NB4 (cell line): ENCODE measurements around the gene CISD3.
A peak's percentile ranks its signal among the peaks of the same experiment; 100 is the strongest.

Experiments used
- DNase-seq: peaks from one replicate; pipeline ENCODE4 v3.0.0; 2010; ENCODE audit warnings: low read depth
- H3K4me3 ChIP-seq: one replicate; pipeline ENCODE4 v1.5.1; 2011; ENCODE audit warnings: mild to moderate bottlenecking, low read depth, low read length, moderate library complexity
- MYC ChIP-seq: IDR thresholded peaks from 2 replicates; pipeline ENCODE4 v1.6.1; 2011; ENCODE audit warnings: low read depth, low read length
- POLR2A ChIP-seq: IDR thresholded peaks from 2 replicates; pipeline ENCODE4 v1.6.1; 2011; ENCODE audit warnings: mild to moderate bottlenecking; ENCODE audit not compliant: insufficient read length; ENCODE audit errors: extremely low read depth
- TF ChIP-seq, protein P1 (sequence below): IDR thresholded peaks from 2 replicates; pipeline ENCODE4 v1.6.1; 2011; ENCODE audit warnings: low read depth, low read length
- TF ChIP-seq, protein P2 (sequence below): IDR thresholded peaks from one replicate; pipeline ENCODE4 v1.5.1; 2012; ENCODE audit warnings: low read depth, low read length

CISD3 gene, protein sequence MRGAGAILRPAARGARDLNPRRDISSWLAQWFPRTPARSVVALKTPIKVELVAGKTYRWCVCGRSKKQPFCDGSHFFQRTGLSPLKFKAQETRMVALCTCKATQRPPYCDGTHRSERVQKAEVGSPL

DNA sequence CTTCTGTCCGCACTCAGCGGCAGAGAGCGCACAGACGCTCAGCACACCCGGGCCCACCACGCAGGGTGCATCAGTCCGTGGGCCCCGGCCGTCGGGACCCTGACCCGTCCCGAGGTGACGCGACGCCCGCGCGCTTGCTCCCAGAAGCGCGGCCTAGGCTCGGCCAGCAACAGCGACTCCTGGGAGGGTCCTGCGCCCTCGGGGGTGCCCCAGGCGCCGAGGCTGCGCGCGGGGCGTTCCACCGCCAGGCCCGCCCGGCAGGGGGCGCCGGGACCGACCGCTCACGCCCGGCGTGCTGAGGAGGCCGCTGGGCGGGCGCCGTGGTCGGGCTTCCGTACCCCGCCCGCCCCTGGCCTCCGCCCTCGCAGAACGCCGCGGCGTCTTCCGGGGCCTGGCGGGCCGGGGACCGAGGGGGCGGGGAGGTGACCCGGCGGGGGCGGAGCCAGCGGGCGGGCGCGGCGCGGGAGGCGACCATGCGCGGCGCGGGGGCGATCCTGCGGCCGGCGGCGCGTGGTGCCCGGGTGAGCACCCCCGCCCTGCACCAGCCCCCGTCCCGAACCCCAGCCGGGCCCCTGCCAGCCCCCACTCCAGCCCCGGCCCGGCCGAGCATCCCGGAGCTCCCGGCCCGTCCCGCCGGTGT is at the start of gene CISD3:
TSS of gene CISD3 (plus strand) at position 456 of the 640 bp plus-strand sequence. CDS start at position 474, 18 bp downstream.
- DNase-seq: peak; percentile 94
- peak within 1 kb of the TSS; percentile 90 for H3K4me3 ChIP-seq
- TF ChIP-seq, protein P1, sequence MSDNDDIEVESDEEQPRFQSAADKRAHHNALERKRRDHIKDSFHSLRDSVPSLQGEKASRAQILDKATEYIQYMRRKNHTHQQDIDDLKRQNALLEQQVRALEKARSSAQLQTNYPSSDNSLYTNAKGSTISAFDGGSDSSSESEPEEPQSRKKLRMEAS: peak; percentile 53
- TF ChIP-seq POLR2A (peak; percentile 37), MYC (no peak; the same call in 1 of the 2 replicates)
- TF ChIP-seq, protein P2, sequence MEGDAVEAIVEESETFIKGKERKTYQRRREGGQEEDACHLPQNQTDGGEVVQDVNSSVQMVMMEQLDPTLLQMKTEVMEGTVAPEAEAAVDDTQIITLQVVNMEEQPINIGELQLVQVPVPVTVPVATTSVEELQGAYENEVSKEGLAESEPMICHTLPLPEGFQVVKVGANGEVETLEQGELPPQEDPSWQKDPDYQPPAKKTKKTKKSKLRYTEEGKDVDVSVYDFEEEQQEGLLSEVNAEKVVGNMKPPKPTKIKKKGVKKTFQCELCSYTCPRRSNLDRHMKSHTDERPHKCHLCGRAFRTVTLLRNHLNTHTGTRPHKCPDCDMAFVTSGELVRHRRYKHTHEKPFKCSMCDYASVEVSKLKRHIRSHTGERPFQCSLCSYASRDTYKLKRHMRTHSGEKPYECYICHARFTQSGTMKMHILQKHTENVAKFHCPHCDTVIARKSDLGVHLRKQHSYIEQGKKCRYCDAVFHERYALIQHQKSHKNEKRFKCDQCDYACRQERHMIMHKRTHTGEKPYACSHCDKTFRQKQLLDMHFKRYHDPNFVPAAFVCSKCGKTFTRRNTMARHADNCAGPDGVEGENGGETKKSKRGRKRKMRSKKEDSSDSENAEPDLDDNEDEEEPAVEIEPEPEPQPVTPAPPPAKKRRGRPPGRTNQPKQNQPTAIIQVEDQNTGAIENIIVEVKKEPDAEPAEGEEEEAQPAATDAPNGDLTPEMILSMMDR: peak; percentile 31

DNA sequence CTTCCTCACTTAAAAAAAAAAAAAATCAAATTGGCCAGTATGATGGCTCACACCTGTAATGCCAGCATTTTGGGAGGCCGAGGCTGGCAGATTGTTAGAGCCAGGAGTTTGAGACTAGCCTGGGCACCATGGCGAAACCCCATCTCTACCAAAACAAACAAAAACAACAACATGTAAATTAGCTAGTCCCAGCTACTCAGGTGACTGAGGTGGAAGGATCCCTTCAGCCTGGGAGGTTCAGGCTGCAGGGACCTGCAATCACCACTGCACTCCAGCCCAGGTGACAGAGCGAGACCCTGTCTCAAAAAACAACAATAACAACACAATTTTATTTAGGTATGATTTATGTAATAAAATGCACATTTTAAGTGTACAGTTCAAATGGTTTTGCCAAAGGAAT is 49.0 kb upstream of the CISD3 start:
- no peak for DNase-seq
- no peak overlapping the region for H3K4me3 ChIP-seq
- no peak for TF ChIP-seq MYC
- TF ChIP-seq, protein P1: no peak
- no peak for TF ChIP-seq POLR2A
- TF ChIP-seq, protein P2: no peak

DNA sequence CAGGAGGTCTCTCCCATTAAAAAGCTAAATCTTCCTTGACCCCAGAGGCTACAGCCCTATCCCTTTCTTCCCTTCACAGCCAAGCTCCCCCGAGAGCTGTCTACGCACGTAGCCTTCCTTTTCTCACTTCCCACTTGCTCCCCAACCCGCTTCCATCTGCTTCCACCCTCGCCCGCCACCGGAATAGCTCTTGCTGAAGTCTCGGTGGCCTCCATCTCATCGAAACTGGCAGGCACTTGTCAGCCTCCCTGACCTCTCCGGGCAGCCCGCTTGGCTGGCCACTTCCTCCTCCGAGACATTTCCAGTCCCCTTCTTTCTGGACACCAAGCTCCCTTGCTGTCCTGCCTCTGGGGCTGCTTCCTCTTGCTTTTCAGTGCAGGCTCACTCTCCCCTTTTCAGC is 44.6 kb upstream of the CISD3 start:
- TF ChIP-seq POLR2A: no peak
- TF ChIP-seq MYC: no peak
- TF ChIP-seq, protein P1: no peak
- TF ChIP-seq, protein P2: no peak

DNA sequence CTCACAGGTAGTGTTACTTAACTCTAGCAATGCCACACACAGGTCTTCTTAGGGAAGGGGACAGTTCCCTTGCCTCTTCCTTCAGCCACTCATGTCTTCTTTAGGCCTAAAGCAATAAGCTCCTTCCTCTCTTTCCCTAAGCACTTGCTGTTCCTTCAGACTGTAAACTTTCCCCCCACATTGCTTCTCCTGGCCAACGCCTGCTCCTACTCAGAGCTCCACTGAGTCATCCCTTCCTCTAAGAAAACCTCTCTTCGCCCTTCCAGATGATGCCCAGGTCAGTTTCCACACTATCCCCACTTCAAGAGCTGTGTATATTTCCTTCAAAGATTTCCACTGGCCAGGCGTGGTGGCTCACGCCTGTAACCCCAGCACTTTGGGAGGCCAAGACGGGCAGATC is 42.9 kb upstream of the CISD3 start:
- DNase-seq: no peak
- H3K4me3 ChIP-seq: no peak overlapping the region
- TF ChIP-seq, protein P1: no peak
- TF ChIP-seq, protein P2: no peak

More for the DNA sequence above, 44.6 kb upstream of the CISD3 start:
- DNase-seq: no peak
- no peak overlapping the region for H3K4me3 ChIP-seq

DNA sequence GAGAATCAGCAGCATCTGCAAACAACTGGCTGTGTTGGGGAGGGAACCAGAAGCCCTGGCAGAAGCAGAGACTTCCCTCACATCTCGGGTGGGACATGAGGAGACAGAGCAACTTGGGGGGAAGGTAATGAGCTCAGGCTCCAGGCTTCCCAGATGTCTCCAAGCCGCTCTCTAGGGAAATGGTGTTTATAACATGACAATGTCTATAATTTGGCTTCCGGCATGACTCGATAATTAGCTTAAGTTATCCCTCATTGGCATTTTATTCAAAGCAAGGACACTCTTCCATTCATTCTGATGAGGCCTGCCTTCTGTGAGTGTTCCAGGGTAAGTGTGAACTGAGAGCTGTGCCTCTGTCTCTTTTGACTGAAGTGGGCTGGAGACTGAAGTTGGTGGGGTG is 39.8 kb upstream of the CISD3 start:
- no peak overlapping the region for H3K4me3 ChIP-seq
- DNase-seq: no peak
- no peak for TF ChIP-seq MYC
- no peak for TF ChIP-seq POLR2A
- TF ChIP-seq, protein P2: no peak
- TF ChIP-seq, protein P1: no peak
